Activated naive CD4-positive, alpha-beta T cell (primary cell): ENCODE data around the gene NCR2.

Source experiments
- DNase-seq, 4 experiments: peaks; one replicate each; lab custom pipeline; 2025; lab: John Stamatoyannopoulos, UW

NCR2 gene

GRCh38 chr6:41359617-41360313 lies 24.4 kb downstream of the NCR2 start:
- no peak for DNase-seq

DNA sequence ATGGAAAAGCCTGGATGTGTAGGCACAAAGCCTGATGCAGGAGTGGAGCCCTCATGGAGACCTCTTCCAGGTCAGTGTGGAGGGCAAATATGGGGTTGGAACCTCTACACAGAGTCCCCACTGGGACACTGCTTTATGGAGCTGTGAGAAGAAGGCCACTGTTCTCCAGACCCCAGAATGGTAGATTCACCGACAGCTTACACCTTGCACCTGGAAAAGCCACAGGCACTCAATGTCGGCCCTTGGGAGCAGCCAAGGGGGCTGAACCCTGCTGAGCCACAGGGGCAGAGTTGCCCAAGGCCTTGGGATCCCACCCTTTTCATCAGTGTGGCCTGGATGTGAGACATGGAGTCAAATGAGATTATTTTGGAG lies 24.9 kb downstream of the NCR2 start:
- DNase-seq, result no peak

DNA sequence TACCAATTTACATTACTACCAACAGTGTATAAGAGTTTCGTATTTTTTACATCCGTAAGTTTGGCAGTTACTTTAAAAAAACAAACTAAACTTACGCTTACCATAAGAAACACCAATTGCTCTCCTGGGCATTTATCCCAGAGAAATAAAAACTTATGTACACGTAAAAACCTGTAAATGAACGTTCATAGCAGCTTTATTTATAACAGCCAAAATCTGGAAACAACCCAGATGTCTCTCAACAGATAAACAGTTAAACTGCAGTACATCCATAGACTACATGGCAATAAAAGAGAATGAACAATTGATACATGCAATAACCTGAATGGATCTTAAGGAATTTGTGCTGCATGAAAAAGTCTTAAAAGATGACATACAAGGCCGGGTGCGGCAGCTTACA lies 30.7 kb downstream of the NCR2 start:
- no peak for DNase-seq

GRCh38 chr6:41367061-41367460 lies 31.7 kb downstream of the NCR2 start:
- no peak for DNase-seq

DNA sequence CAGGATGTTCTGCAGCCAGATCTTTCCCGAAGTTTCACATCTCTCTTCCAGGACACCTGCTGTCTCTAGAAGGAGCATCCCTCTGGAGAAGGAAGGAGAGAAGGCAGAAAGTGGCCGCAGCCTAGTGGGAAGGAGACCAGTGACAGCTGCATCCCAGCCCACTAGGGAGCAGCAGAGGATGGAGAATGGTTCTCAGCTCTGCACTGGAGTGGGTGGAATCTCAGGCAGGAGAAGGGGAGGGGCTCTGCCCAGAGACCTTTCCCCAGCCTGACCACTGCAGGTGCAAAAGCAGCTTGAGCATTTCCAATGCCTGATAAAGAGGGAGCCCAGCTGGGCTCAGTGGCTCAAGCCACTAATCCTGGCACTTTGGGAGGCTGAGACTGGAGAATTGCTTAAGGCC lies 32.3 kb downstream of the NCR2 start:
- no peak for DNase-seq

DNA sequence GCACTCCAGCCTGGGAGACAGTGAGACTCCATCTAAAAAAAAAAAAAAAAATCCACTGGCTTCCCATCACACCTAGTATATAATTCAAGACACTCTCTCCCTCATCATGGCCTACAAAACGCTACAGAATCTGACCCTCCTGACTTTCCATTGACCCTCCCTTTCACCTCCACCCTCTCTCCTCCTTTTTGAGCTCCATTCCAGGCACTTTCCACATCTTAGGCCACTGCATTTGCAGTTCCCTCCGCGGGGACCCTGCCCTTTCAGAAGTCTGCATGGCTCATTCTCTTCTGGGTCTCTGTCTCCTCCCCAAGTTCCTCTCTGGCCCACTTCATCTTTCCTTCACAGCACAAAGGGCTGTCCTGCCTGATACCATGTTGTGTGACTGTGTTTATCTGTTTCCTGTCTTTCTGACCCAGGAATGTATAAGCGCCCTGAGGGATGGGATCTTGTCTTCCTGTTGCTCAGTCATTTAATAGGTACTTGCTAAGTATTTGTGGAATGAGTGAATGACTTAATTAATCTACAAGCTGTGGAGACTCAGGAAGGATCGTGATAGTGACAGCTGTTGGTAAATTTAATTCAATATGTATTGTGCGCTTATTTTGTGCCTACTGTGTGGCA lies 35.2 kb downstream of the NCR2 start:
- DNase-seq, result no peak

- no peak for DNase-seq
These were observed 36.1 kb downstream of the NCR2 start for GRCh38 chr6:41371461-41371991.

DNA sequence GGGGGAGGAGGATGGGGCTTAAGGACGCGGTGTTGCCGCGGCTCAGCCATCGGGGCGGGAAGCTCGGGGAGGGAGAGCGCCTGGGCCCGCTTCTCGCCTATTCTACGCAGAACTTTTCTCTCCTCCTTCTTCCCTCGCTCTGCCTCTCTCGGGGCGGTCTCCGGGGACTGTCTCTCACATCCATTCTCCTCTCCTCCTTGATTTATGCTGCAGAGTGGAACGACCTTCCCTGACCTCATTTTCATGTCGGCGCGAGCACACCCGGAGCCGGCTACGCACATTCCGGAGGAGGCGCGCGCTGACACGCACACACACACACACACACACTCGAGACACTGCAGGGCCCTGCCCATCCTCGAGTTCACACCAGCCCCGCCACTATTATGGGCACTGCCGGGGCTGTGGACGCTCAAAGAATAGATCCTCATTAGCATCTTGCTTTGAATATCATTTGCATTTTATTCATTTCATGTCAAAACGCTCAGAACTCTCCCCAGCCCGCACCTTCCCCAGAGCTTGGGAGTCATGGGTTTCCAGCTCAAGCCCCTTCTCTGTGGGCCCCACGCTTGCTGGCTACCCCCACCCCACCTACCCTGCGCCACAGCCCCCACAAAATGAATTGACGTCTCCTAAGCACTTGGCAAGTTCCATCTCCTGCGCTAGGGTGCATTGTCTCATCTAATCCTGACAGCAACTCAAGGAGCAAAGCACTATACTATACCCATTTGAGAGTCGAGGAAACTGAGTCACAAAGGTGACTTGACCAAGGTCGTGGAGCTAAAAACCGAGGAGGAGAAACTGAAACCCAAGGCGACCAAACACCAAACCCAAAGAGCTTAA lies 36.8 kb downstream of the NCR2 start:
- no peak for DNase-seq

- no peak for DNase-seq
These were observed 37.6 kb downstream of the NCR2 start for GRCh38 chr6:41372832-41373626.

- no peak for DNase-seq
These were observed 38.2 kb downstream of the NCR2 start for GRCh38 chr6:41373627-41373918.

DNA sequence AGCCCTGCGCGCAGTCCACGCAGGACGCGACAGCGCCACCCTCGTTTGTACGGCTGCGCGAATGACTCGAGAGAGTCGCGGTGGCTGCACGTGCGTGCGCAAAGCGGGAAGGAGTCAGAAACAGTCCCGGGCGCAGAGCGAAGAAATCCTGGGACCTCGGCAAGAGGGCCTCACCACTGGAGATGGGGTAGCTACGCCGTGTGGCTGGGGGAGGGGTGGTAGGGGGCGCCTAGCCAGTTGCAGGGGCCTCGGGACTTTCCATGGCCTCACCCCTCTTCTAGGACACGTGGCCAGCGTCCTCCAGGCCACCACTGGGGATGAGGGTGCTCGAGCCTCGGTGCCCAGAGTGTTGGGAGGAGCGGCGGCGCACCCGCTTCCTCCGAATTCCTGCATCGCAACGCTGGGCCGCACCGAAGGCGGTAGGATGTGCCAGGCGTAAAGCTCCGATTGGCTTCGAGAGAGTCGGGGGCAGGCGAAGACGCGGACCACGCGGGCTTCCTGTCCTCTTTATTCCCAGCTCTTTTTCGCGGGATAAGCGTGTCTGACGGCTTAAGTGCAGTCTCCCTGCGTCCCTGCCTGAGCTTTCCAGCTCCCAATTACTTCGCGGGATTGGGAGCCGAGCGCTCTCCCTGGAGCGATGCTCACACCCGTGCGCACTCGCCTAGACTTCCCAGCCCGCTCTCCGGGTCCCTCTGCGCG lies 38.7 kb downstream of the NCR2 start:
- no peak for DNase-seq

DNA sequence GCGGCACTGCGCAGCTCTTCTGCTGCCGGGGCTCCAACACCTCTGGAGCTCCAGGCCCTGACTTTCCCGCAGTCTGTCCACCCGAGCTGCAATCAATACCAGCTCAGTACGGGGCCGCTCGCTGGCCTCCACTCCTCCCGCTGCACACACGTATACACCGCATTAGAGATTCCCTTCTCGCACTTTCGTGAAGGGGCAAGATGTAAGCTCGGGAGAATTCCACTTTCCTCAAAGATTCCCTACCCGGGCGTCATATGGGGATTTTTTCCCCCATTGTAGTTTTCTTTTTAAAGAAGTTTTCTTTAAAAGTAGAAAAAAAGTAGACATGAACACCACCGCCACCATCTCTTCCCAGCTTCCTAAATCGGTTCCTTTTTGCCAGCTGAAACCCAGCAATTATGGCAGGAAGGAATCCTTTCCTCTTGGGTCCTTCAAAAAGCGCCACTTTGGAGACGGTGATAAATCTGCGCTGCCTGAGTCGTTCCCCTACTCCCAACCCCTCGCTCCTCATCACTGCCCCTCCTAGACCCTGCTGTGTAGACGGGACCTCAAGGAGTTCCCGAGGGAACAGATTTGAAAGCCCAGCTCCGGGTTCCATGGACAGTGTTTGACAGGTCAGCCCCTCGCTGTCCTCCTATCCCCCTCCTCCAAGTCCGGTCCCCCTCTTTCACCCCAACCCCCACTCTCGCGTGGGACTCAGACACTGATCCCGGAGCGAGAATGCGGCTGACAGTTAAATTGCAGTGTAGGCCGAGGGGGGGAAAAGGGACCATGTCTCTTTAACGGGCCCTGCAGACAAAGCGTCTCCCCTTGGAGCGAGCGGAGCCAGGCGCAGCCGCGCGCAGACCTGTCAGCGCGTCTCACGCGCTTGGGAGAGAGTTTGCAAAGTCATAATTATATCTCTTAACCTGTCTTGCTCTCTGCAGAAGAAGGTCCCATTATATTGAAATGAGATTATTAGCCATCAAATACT lies 39.5 kb downstream of the NCR2 start:
- DNase-seq, result no peak

DNA sequence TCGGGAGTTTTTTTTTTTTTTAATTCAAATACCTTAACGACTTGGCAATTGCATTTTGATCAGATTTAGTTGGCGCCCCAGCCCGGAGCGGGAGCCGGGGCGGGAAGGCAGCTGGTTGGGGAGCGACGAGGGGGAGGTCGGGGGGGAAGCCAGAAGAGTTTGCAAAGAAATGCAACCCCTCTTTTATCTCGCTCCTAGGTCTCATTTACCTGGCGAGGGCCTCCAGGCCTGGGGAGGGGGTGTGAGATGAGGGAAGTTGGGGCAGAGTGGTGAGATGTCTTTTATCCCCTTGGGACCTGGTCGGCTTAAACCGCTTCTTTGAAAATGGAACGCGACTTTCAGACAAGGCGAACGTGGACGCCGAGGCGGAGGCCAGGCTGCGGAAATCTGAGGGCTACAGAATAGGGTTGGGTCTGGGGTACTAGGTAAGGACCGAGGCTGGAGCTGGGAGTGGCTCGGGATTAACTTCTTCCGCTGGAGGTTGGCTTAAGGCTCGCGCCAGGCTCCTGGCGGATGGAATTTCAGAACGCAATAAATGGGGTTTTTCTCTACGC lies 40.3 kb downstream of the NCR2 start:
- no peak for DNase-seq

DNA sequence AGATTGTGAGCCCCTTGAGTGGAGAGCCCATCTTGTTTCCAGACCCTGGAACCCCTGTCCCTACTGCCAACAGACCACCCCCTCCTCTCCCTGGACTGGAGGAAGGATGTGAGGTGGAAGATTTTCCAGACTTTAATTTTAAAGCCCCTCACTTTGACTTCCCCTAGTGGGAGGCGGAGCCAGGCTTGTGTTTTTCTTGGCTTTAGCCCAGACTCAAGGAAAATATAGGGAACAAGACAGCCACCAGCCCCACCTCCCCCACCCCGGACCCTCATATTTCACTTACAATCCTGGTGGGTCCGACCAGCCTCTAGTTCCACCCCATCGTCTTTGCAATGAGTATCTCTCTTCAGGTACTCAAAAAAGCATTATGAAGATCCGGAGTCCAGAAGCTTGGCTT lies 40.8 kb downstream of the NCR2 start:
- no peak for DNase-seq

GRCh38 chr6:41377071-41377470 lies 41.7 kb downstream of the NCR2 start:
- DNase-seq, result no peak

DNA sequence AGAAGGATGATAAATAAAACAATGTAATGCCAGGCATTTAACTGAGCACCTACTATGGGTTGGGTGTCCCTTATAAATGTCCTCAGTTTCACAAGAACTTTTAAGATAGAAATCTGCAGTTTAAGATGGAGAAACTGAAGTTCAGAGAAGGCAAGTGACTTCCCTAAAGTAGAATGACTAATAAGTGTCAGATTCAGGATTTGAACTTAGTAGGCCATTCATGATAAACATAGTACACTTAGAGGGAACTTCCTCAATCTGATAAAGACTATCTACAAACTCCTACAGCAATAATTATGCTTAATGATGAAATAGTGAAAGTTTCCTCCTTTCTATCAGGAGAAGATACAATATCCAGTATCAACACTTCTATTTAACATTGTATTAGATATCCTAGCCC lies 43.9 kb downstream of the NCR2 start:
- no peak for DNase-seq

DNA sequence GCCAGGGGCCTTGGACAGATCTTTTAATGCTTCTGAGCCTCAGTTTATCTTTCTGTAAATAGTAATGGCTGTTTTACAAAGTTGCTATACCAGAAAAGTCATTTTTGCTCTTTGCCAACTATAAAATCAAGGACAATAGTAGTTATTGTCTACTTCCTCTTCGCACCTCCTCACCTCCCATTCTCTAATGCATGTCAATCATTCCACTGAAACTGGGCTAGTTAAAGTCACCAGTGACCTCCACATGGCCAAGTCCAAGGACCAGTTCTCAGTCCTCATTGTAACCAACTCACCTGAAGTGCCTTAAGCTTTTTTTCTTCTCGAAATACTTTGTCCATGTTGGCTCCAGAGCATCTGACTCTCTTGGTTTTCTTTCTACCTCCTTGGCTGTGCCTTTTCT lies 51.2 kb downstream of the NCR2 start:
- DNase-seq, result no peak

DNA sequence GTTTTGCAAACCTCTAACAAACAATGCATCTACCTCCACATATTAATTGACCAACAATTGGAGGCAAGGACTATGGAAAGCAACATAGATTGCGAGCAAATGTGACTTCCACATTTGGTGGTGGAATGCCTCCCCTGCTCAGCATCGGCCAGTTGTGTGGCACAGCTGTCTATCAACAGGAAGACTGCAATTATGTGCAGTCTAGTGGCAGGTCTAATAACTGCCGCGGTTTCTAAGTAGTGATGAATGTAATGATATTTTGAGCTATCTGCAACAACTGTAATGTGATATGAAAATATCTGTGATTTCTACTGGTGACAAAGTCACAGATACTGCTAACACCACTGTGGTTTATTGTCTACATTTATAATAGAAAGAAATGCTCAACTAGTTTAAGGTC lies 56.8 kb downstream of the NCR2 start:
- no peak for DNase-seq

DNA sequence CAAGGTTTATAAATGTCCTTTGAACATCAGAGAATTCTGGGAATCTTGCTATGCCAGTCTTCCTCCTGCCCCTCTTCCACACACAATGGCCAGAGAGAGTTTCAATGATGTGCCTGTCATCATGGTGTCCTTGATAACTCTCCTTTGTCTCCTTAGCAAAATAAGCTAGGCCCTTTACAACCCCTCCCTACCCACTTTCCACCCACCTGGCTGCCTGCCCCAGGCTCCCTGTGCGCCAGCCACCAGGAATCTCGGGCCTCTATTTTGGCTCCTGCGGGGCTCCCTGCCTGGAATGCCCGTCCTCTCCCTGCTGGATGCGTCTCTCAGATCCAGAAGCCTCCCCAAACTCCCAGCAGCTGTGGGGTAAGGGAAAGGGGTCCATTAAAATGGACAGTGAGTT lies 60.9 kb downstream of the NCR2 start:
- no peak for DNase-seq

DNA sequence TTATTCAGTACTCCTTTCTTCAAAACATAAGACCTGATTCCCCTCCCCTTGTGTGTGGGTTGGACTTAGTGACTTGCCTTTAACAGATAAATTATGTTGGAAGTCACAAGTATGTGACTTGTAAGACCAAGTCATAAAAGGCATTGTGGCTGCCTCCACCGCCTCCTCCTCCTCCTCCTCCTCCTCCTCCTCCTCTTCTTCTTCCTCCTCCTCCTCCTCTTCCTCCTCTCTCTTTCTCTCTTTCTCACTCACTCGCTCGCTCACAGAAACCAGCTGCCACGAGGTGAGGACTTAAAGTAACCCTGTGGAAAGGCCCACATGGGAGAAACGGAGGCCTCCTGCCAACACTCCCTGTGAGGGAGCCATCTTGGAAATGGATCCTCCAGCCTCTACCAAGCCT lies 64.0 kb downstream of the NCR2 start:
- no peak for DNase-seq
